Lower lobe of right lung (tissue), 2 donors: ENCODE data around the gene KLK14. TPM values are rescaled to one million over a fixed set of nuclear protein-coding genes. Genes with fewer than 3 reads are reported as not detected.

Experiments
- ATAC-seq, 2 donors: fragments of 200-7000 bp; cut with Tn5 transposase; one replicate each; pipeline ENCODE4 v1.9.1; 2020 to 2022; ENCODE audit warnings: mild to moderate bottlenecking in 2 of 2, moderate library complexity in 2 of 2
- DNase-seq: peaks from one replicate; pipeline ENCODE4 v3.0.0-alpha.2; 2020
- H3K27ac ChIP-seq: fragments of 200-600 bp; one replicate; pipeline ENCODE4 v1.8.0; 2022
- H3K27me3 ChIP-seq: fragments of 200-600 bp; one replicate; pipeline ENCODE4 v1.8.0; 2022; ENCODE audit warnings: low read depth
- H3K36me3 ChIP-seq: fragments of 200-600 bp; one replicate; pipeline ENCODE4 v1.8.0; 2022; ENCODE audit warnings: mild to moderate bottlenecking
- H3K4me1 ChIP-seq: fragments of 200-600 bp; one replicate; pipeline ENCODE4 v1.8.0; 2022
- H3K4me3 ChIP-seq: fragments of 200-600 bp; one replicate; pipeline ENCODE4 v1.8.0; 2022; ENCODE audit warnings: mild to moderate bottlenecking
- H3K9me3 ChIP-seq: fragments of 200-600 bp; one replicate; pipeline ENCODE4 v1.8.0; 2022
- CTCF ChIP-seq: fragments of 200-600 bp; IDR thresholded peaks from one replicate; pipeline ENCODE4 v1.8.0; 2022; ENCODE audit warnings: antibody characterized with exemption, mild to moderate bottlenecking
- intact Hi-C: fragments of 100-400 bp; cut with DNase I; formaldehyde crosslinking; loops from one replicate; pipeline ENCODE4 v1.11.0; 2022
- total RNA-seq: library from RNA; stranded (reverse); fragmentation: NEBNext Ultra II Directional; extraction: Animal tissue kit (Norgen Biotek cat#: 25700); gene quantifications from one replicate; pipeline ENCODE4 v1.2.1, GENCODE V29; 2021
- donor health status: DM: no; HTN: yes; CAD: no; lungs with severe emphysema.

Gene KLK14
- total RNA-seq, 1 donor from 2014 or later, result 0.89 TPM

- no peak for DNase-seq
- TF ChIP-seq CTCF, result no peak
- H3K4me1 ChIP-seq, result peaks cover 7% of the 10 kb centered on the region
These were observed 19.0 kb downstream of the KLK14 start for GRCh38 chr19:51063664-51064063.

GRCh38 chr19:51060973-51061372 lies 21.7 kb downstream of the KLK14 start:
- DNase-seq (no peak), ATAC-seq (no peak)
- intact Hi-C loops, result no loop called here
- H3K36me3 ChIP-seq, result no peaks in the 10 kb centered on the region
- peaks cover 7% of the 10 kb centered on the region for H3K4me1 ChIP-seq
- H3K27me3 ChIP-seq, result peaks cover 37% of the 10 kb centered on the region
- TF ChIP-seq CTCF, result no peak
- no peaks in the 10 kb centered on the region for H3K9me3 ChIP-seq
- H3K4me3 ChIP-seq, result no peak overlapping the region
- no peak overlapping the region for H3K27ac ChIP-seq

More at GRCh38 chr19:51063664-51064063, 19.0 kb downstream of the KLK14 start:
- H3K27ac ChIP-seq, result no peak overlapping the region
- H3K36me3 ChIP-seq, result no peaks in the 10 kb centered on the region
- peaks cover 43% of the 10 kb centered on the region for H3K27me3 ChIP-seq
- no peak overlapping the region for H3K4me3 ChIP-seq
- intact Hi-C loops, result no loop called here
- no peaks in the 10 kb centered on the region for H3K9me3 ChIP-seq
- ATAC-seq, result no peak

GRCh38 chr19:51060336-51060735 lies 22.4 kb downstream of the KLK14 start:
- intact Hi-C loops, result no loop called here
- H3K4me3 ChIP-seq, result no peak overlapping the region
- H3K27ac ChIP-seq, result no peak overlapping the region
- TF ChIP-seq CTCF, result no peak
- peaks cover 7% of the 10 kb centered on the region for H3K4me1 ChIP-seq
- peaks cover 31% of the 10 kb centered on the region for H3K27me3 ChIP-seq
- no peaks in the 10 kb centered on the region for H3K36me3 ChIP-seq
- H3K9me3 ChIP-seq, result no peaks in the 10 kb centered on the region
- ATAC-seq, result no peak
- no peak for DNase-seq

- no peak for TF ChIP-seq CTCF
- H3K27me3 ChIP-seq, result peaks cover 24% of the 10 kb centered on the region
- no peak for DNase-seq
These were observed 23.0 kb downstream of the KLK14 start for GRCh38 chr19:51059715-51060114.

GRCh38 chr19:51055866-51056265 lies 26.8 kb downstream of the KLK14 start:
- no peak for ATAC-seq
- H3K27me3 ChIP-seq, result no peaks in the 10 kb centered on the region
- no peaks in the 10 kb centered on the region for H3K36me3 ChIP-seq
- no peak for DNase-seq
- H3K9me3 ChIP-seq, result no peaks in the 10 kb centered on the region
- no peaks in the 10 kb centered on the region for H3K4me1 ChIP-seq
- TF ChIP-seq CTCF, result no peak
- H3K4me3 ChIP-seq, result no peak overlapping the region
- intact Hi-C loops, result no loop called here
- no peak overlapping the region for H3K27ac ChIP-seq

More at GRCh38 chr19:51059715-51060114, 23.0 kb downstream of the KLK14 start:
- intact Hi-C loops, result no loop called here
- ATAC-seq, result no peak
- H3K4me3 ChIP-seq, result no peak overlapping the region
- H3K27ac ChIP-seq, result no peak overlapping the region
- no peaks in the 10 kb centered on the region for H3K9me3 ChIP-seq
- H3K36me3 ChIP-seq, result no peaks in the 10 kb centered on the region
- peaks cover 2% of the 10 kb centered on the region for H3K4me1 ChIP-seq

- Histone ChIP-seq H3K4me3 (no peak overlapping the region), H3K27me3 (peaks cover 5% of the 10 kb centered on the region), H3K36me3 (no peaks in the 10 kb centered on the region), H3K9me3 (peaks cover 3% of the 10 kb centered on the region), H3K4me1 (no peaks in the 10 kb centered on the region), H3K27ac (no peak overlapping the region)
- ATAC-seq (no peak), DNase-seq (no peak)
- TF ChIP-seq CTCF, result no peak
- intact Hi-C loops, result no loop called here
These were observed 35.7 kb downstream of the KLK14 start for GRCh38 chr19:51047031-51047335.
